Glutamatergic neuron (in vitro differentiated cells): ENCODE results near the gene CFAP107. TPM values are rescaled to one million over a fixed set of nuclear protein-coding genes. Genes with fewer than 3 reads are reported as not detected.

Experiments
- DNase-seq: peaks from one replicate; pipeline ENCODE4 v3.0.0; 2022
- H3K27ac Mint-ChIP-seq: one replicate; pipeline ENCODE4 v1.8.0; 2020; ENCODE audit warnings: mild to moderate bottlenecking, mixed read lengths, inconsistent platforms; ENCODE audit not compliant: unreplicated experiment
- H3K27me3 Mint-ChIP-seq: one replicate; pipeline ENCODE4 v1.8.0; 2020; ENCODE audit warnings: mild to moderate bottlenecking, moderate library complexity, mixed read lengths, inconsistent platforms; ENCODE audit not compliant: unreplicated experiment
- H3K36me3 Mint-ChIP-seq: one replicate; pipeline ENCODE4 v1.8.0; 2020; ENCODE audit warnings: mild to moderate bottlenecking, mixed read lengths, inconsistent platforms; ENCODE audit not compliant: unreplicated experiment
- H3K4me1 Mint-ChIP-seq: one replicate; pipeline ENCODE4 v1.8.0; 2020; ENCODE audit warnings: mild to moderate bottlenecking, low read depth, mixed read lengths, inconsistent platforms; ENCODE audit not compliant: unreplicated experiment
- H3K4me3 Mint-ChIP-seq: one replicate; pipeline ENCODE4 v1.8.0; 2020; ENCODE audit warnings: mild to moderate bottlenecking, mixed read lengths, inconsistent platforms; ENCODE audit not compliant: unreplicated experiment
- H3K9me3 Mint-ChIP-seq: one replicate; pipeline ENCODE4 v1.8.0; 2020; ENCODE audit warnings: mild to moderate bottlenecking, moderate library complexity, mixed read lengths, inconsistent platforms; ENCODE audit not compliant: unreplicated experiment
- CTCF ChIP-seq: fragments of 200-600 bp; sonication (generic); IDR thresholded peaks from one replicate; pipeline ENCODE4 v1.5.0; 2021; ENCODE audit not compliant: partially characterized antibody, unreplicated experiment
- total RNA-seq: library from RNA; stranded (reverse); fragmentation: NEBNext Ultra II Directional; extraction: Animal tissue kit (Norgen Biotek cat#: 25700); gene quantifications from one replicate; pipeline ENCODE4 v1.2.1, GENCODE V29; 2021; ENCODE audit not compliant: unreplicated experiment

CFAP107 gene
- total RNA-seq, 1 donor from 2014 or later: not detected

- no peaks in the 10 kb centered on the region for H3K27me3 Mint-ChIP-seq
- DNase-seq: no peak
- H3K27ac Mint-ChIP-seq: no peak overlapping the region
- TF ChIP-seq CTCF: no peak
- peaks cover 4% of the 10 kb centered on the region for H3K9me3 Mint-ChIP-seq
- no peaks in the 10 kb centered on the region for H3K36me3 Mint-ChIP-seq
- H3K4me3 Mint-ChIP-seq: no peak overlapping the region
- no peaks in the 10 kb centered on the region for H3K4me1 Mint-ChIP-seq
These were observed 24.6 kb downstream of the CFAP107 start for GRCh38 chr1:12770620-12771019.

GRCh38 chr1:12771186-12771585 is 25.2 kb downstream of the CFAP107 start:
- Mint-ChIP-seq H3K27me3 (no peaks in the 10 kb centered on the region), H3K36me3 (no peaks in the 10 kb centered on the region), H3K27ac (no peak overlapping the region), H3K9me3 (peaks cover 4% of the 10 kb centered on the region), H3K4me1 (no peaks in the 10 kb centered on the region), H3K4me3 (no peak overlapping the region)
- TF ChIP-seq CTCF: no peak
- DNase-seq: no peak

GRCh38 chr1:12772520-12772919 is 26.5 kb downstream of the CFAP107 start:
- Mint-ChIP-seq H3K4me3 (no peak overlapping the region), H3K36me3 (no peaks in the 10 kb centered on the region), H3K9me3 (peaks cover 4% of the 10 kb centered on the region), H3K27me3 (no peaks in the 10 kb centered on the region), H3K27ac (no peak overlapping the region), H3K4me1 (no peaks in the 10 kb centered on the region)
- no peak for DNase-seq
- TF ChIP-seq CTCF: no peak

DNA sequence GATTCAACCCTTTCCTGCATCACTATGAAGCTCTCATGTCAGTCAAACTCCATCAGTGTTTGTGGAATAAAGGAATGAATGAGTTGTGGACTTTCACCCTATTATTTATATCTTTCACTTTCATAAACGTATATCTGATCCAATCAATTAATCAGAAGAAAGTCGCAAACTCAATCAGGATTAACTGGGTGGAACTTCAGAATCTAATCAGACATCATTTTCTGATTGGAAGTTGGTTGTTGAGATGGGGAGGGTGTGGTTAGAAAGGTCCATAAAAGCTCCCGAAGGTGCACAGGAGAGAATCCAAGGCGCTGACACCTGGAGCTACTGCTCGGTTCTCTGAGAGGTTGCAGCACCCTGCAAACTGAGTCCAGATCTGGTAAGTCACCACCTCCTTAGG is 27.4 kb downstream of the CFAP107 start, which contains the start of gene PRAMEF12:
PRAMEF12 (plus strand) TSS at position 301 of the 400 bp plus-strand sequence. CDS start 1,130 bp downstream, outside the sequence.
- Mint-ChIP-seq H3K27me3 (no peaks in the 10 kb centered on the region), H3K9me3 (peaks cover 4% of the 10 kb centered on the region), H3K27ac (no peak within 1 kb of the TSS), H3K4me1 (no peaks in the 10 kb centered on the region), H3K4me3 (no peak within 1 kb of the TSS), H3K36me3 (no peaks in the 10 kb centered on the region)
- TF ChIP-seq CTCF: no peak
- DNase-seq: no peak

DNA sequence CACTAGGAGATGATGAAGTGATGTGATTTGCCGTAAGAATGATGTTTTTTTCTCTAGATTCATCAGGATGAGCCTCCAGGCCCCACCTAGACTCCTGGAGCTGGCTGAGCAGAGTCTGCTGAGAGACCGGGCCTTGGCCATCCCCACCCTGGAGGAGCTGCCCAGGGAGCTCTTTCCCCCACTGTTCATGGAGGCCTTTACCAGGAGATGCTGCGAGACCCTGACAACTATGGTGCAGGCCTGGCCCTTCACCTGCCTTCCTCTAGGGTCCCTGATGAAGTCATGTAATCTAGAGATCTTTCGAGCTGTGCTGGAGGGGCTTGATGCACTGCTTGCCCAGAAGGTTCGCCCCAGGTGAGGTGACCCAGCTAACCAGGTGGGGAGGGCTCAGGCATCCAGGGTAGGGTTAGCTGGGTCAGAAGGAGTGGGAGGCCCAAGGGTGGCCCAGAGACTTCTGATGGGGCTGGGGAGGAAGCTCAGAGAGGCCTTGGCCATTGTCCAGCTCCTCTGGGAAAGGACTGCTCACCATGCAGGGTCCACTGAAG is 28.9 kb downstream of the CFAP107 start:
- no peak overlapping the region for H3K4me3 Mint-ChIP-seq
- H3K27me3 Mint-ChIP-seq: no peaks in the 10 kb centered on the region
- H3K9me3 Mint-ChIP-seq: peaks cover 2% of the 10 kb centered on the region
- H3K4me1 Mint-ChIP-seq: no peaks in the 10 kb centered on the region
- H3K36me3 Mint-ChIP-seq: no peaks in the 10 kb centered on the region
- DNase-seq: no peak
- no peak overlapping the region for H3K27ac Mint-ChIP-seq
- no peak for TF ChIP-seq CTCF
